GM12873 (cell line): ENCODE data around the gene KIF5A.

ENCODE experiments used
- CTCF ChIP-seq: IDR thresholded peaks from 2 replicates; pipeline ENCODE4 v1.5.1; 2012; ENCODE audit warnings: low read depth, mild to moderate bottlenecking, moderate library complexity, low read length, control low read depth; ENCODE audit not compliant: insufficient read depth; ENCODE audit errors: missing control alignments

KIF5A gene

DNA sequence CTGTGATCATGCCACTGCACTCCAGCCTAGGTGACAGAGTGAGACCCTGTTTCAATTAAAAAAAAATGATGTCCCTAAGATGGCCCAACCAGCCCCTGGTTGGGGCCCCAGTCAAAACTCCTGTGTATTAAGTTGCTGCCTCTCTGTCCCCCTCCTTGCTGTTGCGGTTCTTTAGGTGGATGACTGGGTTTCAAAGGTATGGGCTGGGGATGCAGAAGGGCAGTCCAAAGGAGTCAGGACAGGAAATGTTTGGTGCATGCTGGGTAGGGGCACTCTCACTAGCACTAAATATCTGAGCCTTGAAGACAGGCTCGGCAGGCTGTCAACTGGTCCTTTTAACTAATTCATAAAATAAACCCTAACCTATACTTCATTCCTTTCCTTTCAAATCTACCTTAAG is 29.2 kb downstream of the KIF5A start:
- TF ChIP-seq CTCF = no peak

- no peak for TF ChIP-seq CTCF
Measured at GRCh38 chr12:57579677-57580465, 30.0 kb downstream of the KIF5A start.

DNA sequence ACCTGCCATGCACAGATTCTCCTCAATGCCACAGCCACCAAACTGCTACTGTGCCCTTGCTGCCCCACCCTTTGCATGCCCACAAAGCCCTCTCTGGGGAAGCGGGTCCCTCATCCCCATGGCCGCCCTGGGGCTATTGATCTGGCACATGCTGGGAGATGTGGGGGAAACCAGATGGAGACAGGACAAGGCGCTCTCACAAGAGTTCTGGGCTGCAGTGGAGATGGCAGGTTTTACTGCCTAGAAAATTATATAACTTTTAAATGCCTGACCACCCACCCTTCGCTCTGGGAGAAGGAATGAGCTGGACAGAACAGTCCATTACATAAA is 30.6 kb downstream of the KIF5A start:
- no peak for TF ChIP-seq CTCF

DNA sequence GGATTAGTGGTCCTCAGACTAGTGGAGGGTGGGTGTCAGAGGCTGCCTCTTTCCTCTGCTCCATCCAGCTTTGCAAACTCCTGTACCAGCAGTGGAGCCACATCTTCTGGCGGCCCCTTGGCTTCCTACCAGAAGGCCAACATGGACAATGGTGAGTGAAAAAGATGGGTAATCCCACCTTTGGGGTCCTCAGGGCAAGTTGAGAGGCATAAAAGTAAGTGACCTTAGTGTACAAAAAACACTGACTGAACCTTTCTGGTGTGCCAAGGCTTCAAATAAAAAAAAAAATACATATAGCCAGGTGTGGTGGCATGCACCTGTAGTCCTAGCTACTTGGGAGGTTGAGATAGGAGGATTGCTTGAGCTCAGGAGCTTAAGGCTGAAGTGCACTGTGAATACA is 32.0 kb downstream of the KIF5A start:
- no peak for TF ChIP-seq CTCF

- TF ChIP-seq CTCF = no peak
Measured at GRCh38 chr12:57582440-57582839, 32.6 kb downstream of the KIF5A start.

DNA sequence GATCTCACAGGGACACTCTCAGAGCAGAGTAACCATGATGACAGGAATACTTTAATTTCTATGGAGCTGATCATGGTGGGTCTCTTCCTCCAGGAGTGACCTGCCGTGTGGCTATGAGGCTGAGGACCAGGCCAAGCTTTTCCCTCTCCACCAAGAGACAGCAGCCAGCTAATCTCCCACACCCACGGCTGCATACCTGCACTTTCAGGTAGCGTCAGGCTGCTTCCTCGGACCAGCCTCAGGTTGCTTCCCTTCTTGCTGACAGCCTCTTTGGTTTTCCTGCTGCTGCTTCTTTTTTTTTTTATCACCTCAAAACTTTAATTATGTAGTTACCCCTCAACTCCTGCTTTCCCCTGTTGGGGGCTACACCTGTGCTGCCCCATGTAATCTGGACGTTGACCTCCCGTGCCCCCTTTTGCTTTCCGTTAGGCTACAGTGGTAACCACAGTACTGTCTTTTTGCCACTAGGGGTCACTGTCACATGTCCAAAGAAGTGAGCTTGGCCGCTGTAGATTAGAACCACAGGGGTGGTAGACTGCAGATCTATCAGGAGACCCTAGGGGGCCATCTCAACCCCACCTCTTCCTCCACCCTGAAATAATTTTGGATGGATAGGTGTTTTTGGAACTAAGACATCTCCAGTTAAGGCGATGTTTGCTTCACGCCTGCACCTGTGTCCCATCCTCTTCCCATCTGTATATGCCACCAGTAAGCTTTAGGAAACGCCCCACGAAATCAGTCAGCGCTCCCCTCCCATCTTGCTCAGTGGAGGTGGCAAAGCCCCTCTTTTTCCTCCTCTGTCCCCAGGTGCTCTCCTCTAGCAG is 33.4 kb downstream of the KIF5A start:
- peak; percentile 93 for TF ChIP-seq CTCF

DNA sequence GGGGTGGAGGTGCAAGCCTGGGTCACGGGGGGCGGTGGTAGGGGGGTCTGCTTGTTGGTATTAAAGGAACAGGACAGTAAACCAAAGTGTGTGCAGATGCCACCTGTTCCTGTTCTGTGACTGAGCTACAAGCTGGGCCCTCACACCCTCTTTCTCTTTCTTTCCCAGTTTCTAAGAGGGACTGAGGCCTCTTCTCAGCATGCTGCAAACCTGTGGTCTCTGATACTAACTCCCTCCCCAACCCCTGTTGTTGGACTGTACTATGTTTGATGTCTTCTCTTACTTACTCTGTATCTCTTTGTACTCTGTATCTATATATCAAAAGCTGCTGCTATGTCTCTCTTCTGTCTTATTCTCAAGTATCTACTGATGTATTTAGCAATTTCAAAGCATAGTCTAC is 34.2 kb downstream of the KIF5A start:
- no peak for TF ChIP-seq CTCF
